KMS-11 (cell line): Measurements from ENCODE around the gene CCDC177.

Experiments
- H2AFZ ChIP-seq: fragments of 200-600 bp; sonication (generic); 2 replicates; pipeline ENCODE4 v1.6.1; 2016; ENCODE audit warnings: antibody characterized with exemption, mixed run types, low read depth
- H3K27ac ChIP-seq: fragments of 200-600 bp; sonication (generic); 2 replicates; pipeline ENCODE4 v1.6.1; 2016; ENCODE audit warnings: mild to moderate bottlenecking, mixed run types
- H3K27me3 ChIP-seq: fragments of 200-600 bp; sonication (generic); 2 replicates; pipeline ENCODE4 v1.6.1; 2017; ENCODE audit warnings: mild to moderate bottlenecking, low read depth, mixed run types, moderate library complexity; ENCODE audit not compliant: insufficient read depth
- H3K36me3 ChIP-seq: fragments of 200-600 bp; sonication (generic); 2 replicates; pipeline ENCODE4 v1.6.1; 2017; ENCODE audit warnings: mild to moderate bottlenecking, mixed run types; ENCODE audit not compliant: insufficient read depth
- H3K4me1 ChIP-seq: fragments of 200-600 bp; sonication (generic); 2 replicates; pipeline ENCODE4 v1.6.1; 2016; ENCODE audit warnings: mild to moderate bottlenecking, low read depth, mixed run types; ENCODE audit not compliant: poor library complexity, severe bottlenecking
- H3K4me2 ChIP-seq: fragments of 200-600 bp; sonication (generic); 2 replicates; pipeline ENCODE4 v1.7.0; 2016; ENCODE audit warnings: mild to moderate bottlenecking, mixed run types
- H3K4me3 ChIP-seq: fragments of 200-600 bp; sonication (generic); IDR thresholded peaks from 2 replicates; pipeline ENCODE4 v1.6.1; 2017; ENCODE audit warnings: low read depth, low read length, mixed read lengths; ENCODE audit not compliant: insufficient read depth
- H3K79me2 ChIP-seq: fragments of 200-600 bp; sonication (generic); 2 replicates; pipeline ENCODE4 v1.6.1; 2016; ENCODE audit warnings: low read depth, mixed run types; ENCODE audit not compliant: insufficient read depth
- H3K9ac ChIP-seq: fragments of 200-600 bp; sonication (generic); 2 replicates; pipeline ENCODE4 v1.6.1; 2016; ENCODE audit warnings: mild to moderate bottlenecking, mixed run types
- H4K20me1 ChIP-seq: fragments of 200-600 bp; sonication (generic); 2 replicates; pipeline ENCODE4 v1.6.1; 2016; ENCODE audit warnings: mild to moderate bottlenecking, mixed run types; ENCODE audit not compliant: insufficient read depth
- CTCF ChIP-seq: fragments of 200-600 bp; sonication (generic); conservative IDR thresholded peaks from 2 replicates; pipeline ENCODE4 v1.6.1; 2017; ENCODE audit warnings: low read depth, mild to moderate bottlenecking, antibody characterized with exemption, low read length, moderate library complexity, mixed read lengths

Gene CCDC177

GRCh38 chr14:69535230-69535848 is 39.3 kb downstream of the CCDC177 start:
- H3K4me3 ChIP-seq: no peak overlapping the region
- no peaks in the 10 kb centered on the region for H4K20me1 ChIP-seq
- H3K27ac ChIP-seq: no peak overlapping the region
- H3K27me3 ChIP-seq: no peaks in the 10 kb centered on the region
- 0 out of 2 replicates have a peak, but pooled peaks have one; percentile 10 for TF ChIP-seq CTCF
- H3K79me2 ChIP-seq: no peaks in the 10 kb centered on the region
- no peaks in the 10 kb centered on the region for H3K4me1 ChIP-seq
- H3K9ac ChIP-seq: no peak overlapping the region
- H3K36me3 ChIP-seq: no peaks in the 10 kb centered on the region
- H3K4me2 ChIP-seq: no peak overlapping the region
- no peak overlapping the region for H2AFZ ChIP-seq

GRCh38 chr14:69532561-69533340 is 41.9 kb downstream of the CCDC177 start:
- Histone ChIP-seq H3K27ac (no peak overlapping the region), H3K9ac (no peak overlapping the region), H3K4me2 (no peak overlapping the region), H4K20me1 (no peaks in the 10 kb centered on the region), H3K4me3 (no peak overlapping the region), H3K36me3 (no peaks in the 10 kb centered on the region), H2AFZ (no peak overlapping the region), H3K4me1 (no peaks in the 10 kb centered on the region), H3K79me2 (no peaks in the 10 kb centered on the region), H3K27me3 (no peaks in the 10 kb centered on the region)
- no peak for TF ChIP-seq CTCF

- Histone ChIP-seq H3K4me1 (no peaks in the 10 kb centered on the region), H3K4me2 (no peak overlapping the region), H3K36me3 (no peaks in the 10 kb centered on the region), H3K79me2 (no peaks in the 10 kb centered on the region), H2AFZ (no peak overlapping the region), H3K27me3 (no peaks in the 10 kb centered on the region), H3K9ac (no peak overlapping the region), H3K4me3 (no peak overlapping the region), H4K20me1 (no peaks in the 10 kb centered on the region), H3K27ac (no peak overlapping the region)
- no peak for TF ChIP-seq CTCF
These were observed 43.5 kb downstream of the CCDC177 start for GRCh38 chr14:69531135-69531534.

GRCh38 chr14:69530095-69530494 is 44.6 kb downstream of the CCDC177 start:
- H3K4me3 ChIP-seq: no peak overlapping the region
- H3K27me3 ChIP-seq: no peaks in the 10 kb centered on the region
- no peaks in the 10 kb centered on the region for H3K79me2 ChIP-seq
- H3K4me1 ChIP-seq: no peaks in the 10 kb centered on the region
- no peaks in the 10 kb centered on the region for H3K36me3 ChIP-seq
- no peak overlapping the region for H3K27ac ChIP-seq
- H2AFZ ChIP-seq: no peak overlapping the region
- no peak overlapping the region for H3K4me2 ChIP-seq
- H4K20me1 ChIP-seq: no peaks in the 10 kb centered on the region
- no peak for TF ChIP-seq CTCF
- H3K9ac ChIP-seq: no peak overlapping the region
